HG02798 (cell line): ENCODE data around the gene HSFY2.
"Not testable (repeated sequence)": the region's sequence is repeated elsewhere in the genome, so short reads cannot be mapped to it uniquely, and the experiment has no call there.

Experiments
- ATAC-seq: cut with Tn5 transposase; IDR thresholded peaks from one replicate; pipeline ENCODE4 v1.9.1; 2021; ENCODE audit warnings: mild to moderate bottlenecking; ENCODE audit not compliant: unreplicated experiment, poor library complexity

The HSFY2 gene

GRCh38 chrY:18773635-18774034, at the start of gene HSFY2:
TSS of gene HSFY2 (minus strand) at chrY:18773735. CDS start at chrY:18773618, 117 bp downstream.
- ATAC-seq = not testable (repeated sequence)

DNA sequence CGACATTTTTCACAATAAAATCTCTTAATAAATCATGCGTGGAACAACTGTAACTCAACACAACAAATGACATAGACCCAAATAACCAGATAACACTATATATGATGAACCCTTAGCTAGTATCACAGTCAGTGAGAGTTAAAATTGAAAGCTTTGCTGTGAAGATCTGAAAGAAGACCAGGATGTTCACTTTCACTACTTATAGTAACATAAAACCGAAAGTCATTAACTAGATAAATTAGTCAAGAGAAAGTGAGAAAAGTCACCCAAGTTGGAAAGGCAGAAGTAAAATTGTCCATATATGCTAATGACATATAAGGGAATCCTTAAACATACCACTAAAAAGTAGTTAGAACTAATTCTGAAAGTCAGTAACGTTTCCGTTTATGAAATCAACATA, 42.2 kb upstream of the HSFY2 start:
- not testable (repeated sequence) for ATAC-seq

DNA sequence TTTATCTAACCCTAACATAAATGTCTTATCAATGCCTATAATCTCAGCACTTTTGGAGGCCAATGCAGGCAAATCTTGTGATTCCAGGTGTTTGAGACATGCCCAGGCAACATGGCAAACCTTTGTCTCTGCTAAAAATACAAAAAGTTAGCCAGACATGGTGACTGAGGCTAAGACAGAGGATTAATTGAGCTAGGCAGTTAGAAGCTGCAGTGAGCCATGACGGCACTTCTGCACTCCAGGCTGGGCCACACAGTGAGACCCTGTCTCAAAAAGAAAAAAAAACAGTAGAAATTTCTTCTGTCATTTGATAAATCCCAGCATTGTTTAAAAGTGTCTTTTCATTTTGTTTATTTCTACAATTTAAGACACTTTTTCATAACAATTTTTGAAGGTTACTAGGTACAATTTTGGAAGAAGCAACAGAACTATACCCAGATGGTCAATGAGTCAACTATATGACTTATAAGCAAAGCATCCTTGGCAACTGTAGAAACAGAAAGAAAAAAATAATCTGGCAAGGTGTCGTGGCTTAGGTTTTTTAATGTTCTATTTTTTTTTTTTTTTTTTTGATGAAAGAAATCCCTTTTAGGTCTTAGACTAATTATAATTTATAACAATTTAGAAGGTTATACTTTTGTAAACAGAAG, 15.3 kb upstream of the HSFY2 start:
- not testable (repeated sequence) for ATAC-seq

GRCh38 chrY:18754077-18754476, 19.5 kb downstream of the HSFY2 start:
- not testable (repeated sequence) for ATAC-seq

- ATAC-seq = not testable (repeated sequence)
Observed at GRCh38 chrY:18753133-18753815, 20.3 kb downstream of the HSFY2 start.

GRCh38 chrY:18723714-18724113, 49.8 kb downstream of the HSFY2 start:
- not testable (repeated sequence) for ATAC-seq
